ENCODE results near the gene PROS1. TPM values are rescaled to one million over a fixed set of nuclear protein-coding genes. Genes with fewer than 3 reads are reported as not detected.

Gene PROS1
- total and polyA plus RNA-seq, 2 of the 8 experiments (the other 6 are each of a cell fraction or from before 2014, with no cell fraction given): 0.65 to 2.5 TPM

DNA sequence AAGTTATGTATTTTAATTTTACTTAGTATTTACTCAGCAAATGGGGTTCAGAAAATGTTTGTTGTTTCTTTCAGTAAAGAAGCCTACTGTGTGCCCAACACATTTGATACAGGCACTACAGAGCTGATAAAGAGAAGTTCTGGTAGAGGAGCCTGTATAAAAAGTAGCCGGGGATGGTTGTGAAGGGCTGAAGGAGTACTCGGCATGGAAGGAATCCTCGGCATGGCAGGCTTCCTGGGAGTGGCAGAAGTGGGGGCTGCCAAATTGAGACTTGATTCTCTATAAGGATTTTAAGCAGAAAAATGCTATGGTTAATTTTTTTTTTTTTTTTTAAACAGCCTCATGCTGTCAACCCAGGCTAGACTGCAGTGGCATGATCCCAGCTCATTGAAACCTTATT lies 15.5 kb upstream of the PROS1 start:
- Histone ChIP-seq H3K4me1 (replicated peaks in 1 of 4; ENCODE audit: control insufficient read depth in 3 of 4, insufficient read depth in 4 of 4, low read length in 3 of 4) (no peaks in the 10 kb centered on the region), H3K4me3 (ENCODE audit: extremely low read depth in 1 of 4, insufficient read depth in 2 of 4, low read depth in 3 of 4, low read length in 4 of 4) (no peak overlapping the region), H3K27me3 (replicated peaks in 1 of 4; ENCODE audit: control insufficient read depth in 3 of 4, extremely low read depth in 1 of 4, insufficient read depth in 3 of 4, low read length in 3 of 4) (no peaks in the 10 kb centered on the region), H3K14ac (ENCODE audit: insufficient read length) (no peak overlapping the region), H4K8ac (ENCODE audit: extremely low read depth, insufficient read depth, low read length) (no peak overlapping the region), H3K18ac (ENCODE audit: extremely low read depth, low read length) (no peak overlapping the region), H3K23ac (ENCODE audit: insufficient read length) (no peak overlapping the region), H4K20me1 (replicated peaks in 1 of 2; ENCODE audit: control insufficient read depth in 1 of 2, insufficient read depth in 2 of 2, low read length in 2 of 2) (no peaks in the 10 kb centered on the region), H4K91ac (replicated peaks; ENCODE audit: insufficient read length, low read length) (no peak overlapping the region), H2BK15ac (ENCODE audit: low read length) (no peak overlapping the region), H4K5ac (ENCODE audit: insufficient read length, low read depth, low read length) (no peak overlapping the region), H3K36me3 (ENCODE audit: control insufficient read depth in 2 of 4, insufficient read depth in 4 of 4, low read length in 3 of 4) (no peaks in the 10 kb centered on the region), H3K23me2 (ENCODE audit: low read depth, low read length) (no peaks in the 10 kb centered on the region), H3K9ac (replicated peaks in 1 of 4; ENCODE audit: extremely low read depth in 1 of 4, low read depth in 3 of 4, low read length in 3 of 4) (no peak overlapping the region), H2AFZ (ENCODE audit: low read length) (no peak overlapping the region), H2BK12ac (ENCODE audit: low read depth, low read length) (no peak overlapping the region), H2BK120ac (replicated peaks; ENCODE audit: low read depth, low read length) (no peak overlapping the region), H3K79me2 (ENCODE audit: control insufficient read depth in 1 of 2, insufficient read depth in 2 of 2, low read length in 2 of 2) (peaks cover 0 to 10% of the 10 kb centered on the region in 2 experiments; a peak in 2 of 4 replicates), H3K9me3 (ENCODE audit: insufficient read depth in 2 of 2, low read depth in 1 of 2, low read length in 1 of 2) (no peaks in the 10 kb centered on the region), H2BK5ac (ENCODE audit: low read depth, low read length) (no peak overlapping the region), H3K4ac (replicated peaks; ENCODE audit: insufficient read length, low read depth, low read length) (no peak overlapping the region), H2AK5ac (ENCODE audit: low read depth, low read length) (no peak overlapping the region), H3K27ac (ENCODE audit: low read depth, low read length) (no peak overlapping the region), H3K79me1 (ENCODE audit: low read depth, low read length) (no peaks in the 10 kb centered on the region; the same call in 1 of the 2 replicates), H2BK20ac (ENCODE audit: low read length) (no peak overlapping the region), H3K56ac (replicated peaks; ENCODE audit: insufficient read length, low read depth, low read length) (no peak overlapping the region), H3K4me2 (ENCODE audit: insufficient read depth in 1 of 2, low read depth in 2 of 2, low read length in 2 of 2) (no peak overlapping the region)
- CTCF ChIA-PET (ENCODE audit: partially characterized antibody): interaction anchor here (0.6 to 1.6 kb wide), 2 partner anchors 9 to 14 kb away, joined by 3 to 4 read pairs; no protein-coding TSS in a partner anchor
- POLR2A ChIA-PET (ENCODE audit: partially characterized antibody): no interaction called here
- DNase-seq (ENCODE audit: low read depth in 1 of 2, low spot score in 2 of 2): no peak
- 94% methylated on average over 3 of the region's 3 CpGs; no CpG with 5 or more reads in 1 of the 2 experiments for WGBS, 2 experiments (ENCODE audit: extremely low coverage in 1 of 2, insufficient coverage in 1 of 2, insufficient read length in 1 of 2, insufficient replicate concordance in 2 of 2, low coverage in 1 of 2, low lambda C conversion rate in 2 of 2, missing lambda C conversion rate in 1 of 2)
- FAIRE-seq: no peak
- no peak for TF ChIP-seq ASH2L (IDR thresholded peaks at IDR 0.05; ENCODE audit: low read length)
- no peak for TF ChIP-seq KDM1A (IDR thresholded peaks at IDR 0.05; ENCODE audit: borderline replicate concordance, low read length)
- TF ChIP-seq KDM5A (IDR thresholded peaks at IDR 0.05; ENCODE audit: low read length): no peak
- no peak for TF ChIP-seq MAFK (IDR thresholded peaks at IDR 0.05; ENCODE audit: low read depth, low read length)
- no peak for TF ChIP-seq EZH2 (IDR thresholded peaks at IDR 0.05; ENCODE audit: low read depth, low read length, severe bottlenecking)
- TF ChIP-seq SP2 (IDR thresholded peaks at IDR 0.05; ENCODE audit: low read length): no peak
- TF ChIP-seq RXRA (IDR thresholded peaks at IDR 0.05; ENCODE audit: insufficient read depth, low read depth, low read length): no peak
- TF ChIP-seq SIX5 (IDR thresholded peaks at IDR 0.05; ENCODE audit: low read depth, low read length): no peak
- no peak for TF ChIP-seq YY1 (IDR thresholded peaks at IDR 0.05; ENCODE audit: low read depth, low read length)
- TF ChIP-seq POLR2AphosphoS5 (IDR thresholded peaks at IDR 0.05; ENCODE audit: low read depth, low read length): no peak
- TF ChIP-seq PHF8 (conservative IDR thresholded peaks at IDR 0.05; ENCODE audit: low read depth, low read length): no peak
- no peak for TF ChIP-seq SUZ12 (IDR thresholded peaks at IDR 0.05; ENCODE audit: low read length)
- TF ChIP-seq JUND (IDR thresholded peaks at IDR 0.05; ENCODE audit: low read length): no peak
- no peak for TF ChIP-seq RFX5 (IDR thresholded peaks at IDR 0.05; ENCODE audit: borderline replicate concordance, low read depth, low read length)
- TF ChIP-seq SAP30 (IDR thresholded peaks at IDR 0.05; ENCODE audit: insufficient read depth, insufficient replicate concordance, low read length): no peak
- TF ChIP-seq POU5F1 (IDR thresholded peaks at IDR 0.05; ENCODE audit: low read depth, low read length): no peak
